G401.6 (cell line): ENCODE data around the gene POFUT2.
A peak's percentile ranks its signal among the peaks of the same experiment; 100 is the strongest.

Source experiments
- FAIRE-seq: peaks from 2 replicates; lab custom pipeline; 2012; peaks lifted over from hg19 to GRCh38; lab: Jason Lieb, UNC

POFUT2 gene

GRCh38 chr21:45222001-45222400 is 65.7 kb downstream of the POFUT2 start:
- no peak for FAIRE-seq

GRCh38 chr21:45220714-45221490 is 66.8 kb downstream of the POFUT2 start:
- no peak for FAIRE-seq

- FAIRE-seq, result no peak
Observed at GRCh38 chr21:45220071-45220481, 67.6 kb downstream of the POFUT2 start.

GRCh38 chr21:45219517-45219916 is 68.2 kb downstream of the POFUT2 start:
- no peak for FAIRE-seq

- FAIRE-seq, result peak; percentile 71
Observed at GRCh38 chr21:45217010-45217409, 70.7 kb downstream of the POFUT2 start.

GRCh38 chr21:45215213-45215612 is 72.5 kb downstream of the POFUT2 start:
- no peak for FAIRE-seq
